Lung (tissue), 5 donors: ENCODE results near the gene RAB3GAP1. TPM values are rescaled to one million over a fixed set of nuclear protein-coding genes. Genes with fewer than 3 reads are reported as not detected.

Experiments
- polyA plus RNA-seq, 2 donors: library from polyadenylated mRNA; stranded (reverse); fragments of 200-250 nt; gene quantifications; one replicate each; pipeline ENCODE4 v1.2.1, GENCODE V29; 2013
- small RNA-seq: library from RNA; depleted of rRNA; stranded (forward); fragments of <200 nt; gene quantifications from one replicate; pipeline ENCODE3, GENCODE V24; 2014; ENCODE audit warnings: low replicate concordance
- total RNA-seq, 2 donors: library from RNA; depleted of rRNA in 1 of 2; stranded (reverse); fragments of >200 nt in 1 of 2; gene quantifications; one replicate each; pipeline ENCODE4 v1.2.1, GENCODE V29; 2014 to 2021
- donor health status: Bipolar disorder and iron deficiency.
- donor health status: healthy.
- donor health status: DM: yes; HTN: yes; CAD: no.

RAB3GAP1 gene
- total and polyA plus RNA-seq, 4 donors, result 15.2 to 107 (median 25.4) TPM

Small RNAs within 50 kb of the gene (small RNA-seq; reads per million reads assigned to genes)
- 0.12 reads per million for gene SNORA40B

Other genes with a start within 250 kb of the RAB3GAP1 start
- gene ACMSD, start 213.7 kb upstream of the RAB3GAP1 start, total RNA-seq, result under 1 TPM in 1 of 2 donors, not detected in 1; 0.12 TPM
- under 1 TPM; 0.08 to 0.14 TPM for gene ACMSD, start 213.7 kb upstream of the RAB3GAP1 start, polyA plus RNA-seq
- 10 to 100 TPM; 33.3 to 83.9 TPM for gene CCNT2, start 133.5 kb upstream of the RAB3GAP1 start, total RNA-seq
- 10 to 100 TPM; 10.9 to 16.3 TPM for gene CCNT2, start 133.5 kb upstream of the RAB3GAP1 start, polyA plus RNA-seq
- gene MAP3K19, start 4.8 kb upstream of the RAB3GAP1 start, total RNA-seq, result 10 to 100 TPM; 11.0 to 21.1 TPM
- gene MAP3K19, start 4.8 kb upstream of the RAB3GAP1 start, polyA plus RNA-seq, result 1 to 10 TPM; 1.9 to 2.9 TPM